HCT116 (cell line): ENCODE data around the gene LEFTY2. TPM values are rescaled to one million over a fixed set of nuclear protein-coding genes. Genes with fewer than 3 reads are reported as not detected.

ENCODE experiments used
- ATAC-seq: fragments of 200-7000 bp; cut with Tn5 transposase; 2 replicates; pipeline ENCODE4 v1.9.1; 2020; ENCODE audit warnings: mild to moderate bottlenecking, moderate library complexity
- BruUV-seq: library from RNA; stranded (reverse); fragments of 400-500 nt; replicated peaks from 2 replicates; lab custom pipeline; 2021; lab: Mats Ljungman, UMichigan
- CTCF ChIA-PET: fragments of 300-600 bp; sonication (Branson Sonifier 250); formaldehyde crosslinking; loops from one replicate; lab custom pipeline; 2021; ENCODE audit warnings: antibody characterized with exemption; lab: Charles Lee
- POLR2A ChIA-PET: fragments of 300-600, 350-600 bp; sonication (Branson Sonifier 250); formaldehyde crosslinking; loops from one replicate; lab custom pipeline; 2021; ENCODE audit warnings: antibody characterized with exemption; lab: Charles Lee
- RAD21 ChIA-PET, 2 experiments: fragments of 300-600 bp; sonication (Branson Sonifier 250); formaldehyde crosslinking; loops; one replicate each; lab custom pipeline; 2023; ENCODE audit warnings: low total read pairs in 2 of 2; ENCODE audit not compliant: uncharacterized antibody in 2 of 2, unreplicated experiment in 2 of 2, low non-redundant PET in 1 of 2; lab: Charles Lee
- DNase-seq: peaks from one replicate; pipeline ENCODE4 v3.0.0-alpha.2; 2010; ENCODE audit warnings: low read depth, low spot score
- H2AFZ ChIP-seq: fragments of 200-600 bp; shearing (Covaris generic), sonication (generic); 2 replicates; pipeline ENCODE4 v1.6.1; 2017; ENCODE audit warnings: low read depth, mixed run types, mixed read lengths, antibody characterized with exemption, low read length; ENCODE audit not compliant: poor library complexity, severe bottlenecking
- H3K27ac ChIP-seq: 2 replicates; pipeline ENCODE4 v1.5.1; 2012; ENCODE audit warnings: low read depth, low read length
- H3K27me3 ChIP-seq: fragments of 200-600 bp; sonication (generic); 2 replicates; pipeline ENCODE4 v1.6.1; 2016; ENCODE audit warnings: mixed run types, low read length, mixed read lengths; ENCODE audit not compliant: insufficient read depth
- H3K36me3 ChIP-seq, 2 experiments: fragments of 200-500 bp in 1 of 2; fragments of 200-600 bp in 1 of 2; sonication (Bioruptor generic) in 1 of 2; sonication (generic) in 1 of 2; 2 replicates each; pipeline versions ENCODE4 v1.5.1 to v1.6.1; 2014 to 2016; ENCODE audit warnings: low read length in 2 of 2, inconsistent platforms in 1 of 2, mixed read lengths in 1 of 2, mixed run types in 1 of 2; ENCODE audit not compliant: insufficient read depth in 2 of 2, control insufficient read depth in 1 of 2
- H3K4me1 ChIP-seq, 2 experiments: fragments of 200-600 bp in 1 of 2; sonication (generic) in 1 of 2; 2 replicates each; pipeline versions ENCODE4 v1.5.1 to v1.6.1; 2012 to 2017; ENCODE audit warnings: low read length in 2 of 2, inconsistent platforms in 1 of 2, mild to moderate bottlenecking in 1 of 2, mixed read lengths in 1 of 2, mixed run types in 1 of 2, moderate library complexity in 1 of 2; ENCODE audit not compliant: insufficient read depth in 2 of 2, control insufficient read depth in 1 of 2
- H3K4me2 ChIP-seq: fragments of 200-600 bp; sonication (generic); 2 replicates; pipeline ENCODE4 v1.6.1; 2017; ENCODE audit warnings: mixed run types, low read length, mixed read lengths
- H3K4me3 ChIP-seq, 2 experiments: fragments of 200-600 bp in 1 of 2; sonication (generic) in 1 of 2; replicated peaks in 1 of 2; 2 replicates each; pipeline ENCODE4 v1.5.1; 2011 to 2016; ENCODE audit warnings: low read length in 2 of 2, control low read depth in 1 of 2, low read depth in 1 of 2, mild to moderate bottlenecking in 1 of 2, mixed read lengths in 1 of 2, mixed run types in 1 of 2
- H3K79me2 ChIP-seq: fragments of 200-600 bp; sonication (generic); 2 replicates; pipeline ENCODE4 v1.6.1; 2017; ENCODE audit warnings: mild to moderate bottlenecking, mixed run types, low read length, moderate library complexity, mixed read lengths; ENCODE audit not compliant: insufficient read depth
- H3K9ac ChIP-seq: fragments of 200-600 bp; sonication (generic); 2 replicates; pipeline ENCODE4 v1.6.1; 2016; ENCODE audit warnings: low read length, mixed read lengths
- H3K9me2 ChIP-seq: fragments of 200-600 bp; sonication (generic), shearing (Covaris generic); 2 replicates; pipeline ENCODE4 v1.6.1; 2017; ENCODE audit warnings: mixed run types, mild to moderate bottlenecking, moderate library complexity; ENCODE audit not compliant: insufficient read depth
- H3K9me3 ChIP-seq, 2 experiments: fragments of 200-500 bp in 1 of 2; fragments of 200-600 bp in 1 of 2; sonication (Bioruptor generic) in 1 of 2; sonication (generic) in 1 of 2; 2 replicates each; pipeline ENCODE4 v1.6.1; 2014 to 2017; ENCODE audit warnings: low read length in 2 of 2, mixed read lengths in 2 of 2, inconsistent platforms in 1 of 2, low read depth in 1 of 2, mild to moderate bottlenecking in 1 of 2, mixed run types in 1 of 2, moderate library complexity in 1 of 2; ENCODE audit not compliant: control insufficient read depth in 1 of 2, insufficient read depth in 1 of 2
- H4K20me1 ChIP-seq: fragments of 200-600 bp; sonication (generic), shearing (Covaris generic); 2 replicates; pipeline ENCODE4 v1.6.1; 2017; ENCODE audit warnings: mixed run types, mild to moderate bottlenecking, moderate library complexity; ENCODE audit not compliant: insufficient read depth
- ATF3 ChIP-seq: IDR thresholded peaks from 2 replicates; pipeline ENCODE4 v1.6.1; 2012
- EGR1 ChIP-seq: IDR thresholded peaks from 2 replicates; pipeline ENCODE4 v1.6.1; 2012; ENCODE audit warnings: low read depth
- POLR2A ChIP-seq: IDR thresholded peaks from 2 replicates; pipeline ENCODE4 v1.7.0; 2011; ENCODE audit warnings: borderline replicate concordance; ENCODE audit not compliant: insufficient read depth, insufficient read length; ENCODE audit errors: extremely low read depth
- POLR2AphosphoS5 ChIP-seq: IDR thresholded peaks from 2 replicates; pipeline ENCODE4 v1.6.1; 2011; ENCODE audit warnings: mild to moderate bottlenecking, low read depth, low read length, moderate library complexity
- REST ChIP-seq: IDR thresholded peaks from 2 replicates; pipeline ENCODE4 v1.6.1; 2012; ENCODE audit warnings: low read depth
- SIN3A ChIP-seq: IDR thresholded peaks from 2 replicates; pipeline ENCODE4 v1.6.1; 2012; ENCODE audit warnings: low read depth
- ZBTB33 ChIP-seq: IDR thresholded peaks from 2 replicates; pipeline ENCODE4 v1.6.1; 2011; ENCODE audit warnings: mild to moderate bottlenecking, low read length, moderate library complexity; ENCODE audit not compliant: insufficient replicate concordance; ENCODE audit errors: extremely low read depth
- ZFX ChIP-seq: fragments of 450-650 bp; IDR thresholded peaks from 2 replicates; pipeline ENCODE4 v1.6.1; 2017
- intact Hi-C: fragments of 100-400 bp; cut with micrococcal nuclease; formaldehyde crosslinking; loops from 2 replicates; pipeline ENCODE4 v1.10.0; 2022
- total RNA-seq: library from RNA; stranded (reverse); gene quantifications from one replicate; pipeline ENCODE4 v1.2.1, GENCODE V29; 2021; ENCODE audit not compliant: unreplicated experiment

Gene LEFTY2
- total RNA-seq, 1 experiment from 2014 or later = not detected

DNA sequence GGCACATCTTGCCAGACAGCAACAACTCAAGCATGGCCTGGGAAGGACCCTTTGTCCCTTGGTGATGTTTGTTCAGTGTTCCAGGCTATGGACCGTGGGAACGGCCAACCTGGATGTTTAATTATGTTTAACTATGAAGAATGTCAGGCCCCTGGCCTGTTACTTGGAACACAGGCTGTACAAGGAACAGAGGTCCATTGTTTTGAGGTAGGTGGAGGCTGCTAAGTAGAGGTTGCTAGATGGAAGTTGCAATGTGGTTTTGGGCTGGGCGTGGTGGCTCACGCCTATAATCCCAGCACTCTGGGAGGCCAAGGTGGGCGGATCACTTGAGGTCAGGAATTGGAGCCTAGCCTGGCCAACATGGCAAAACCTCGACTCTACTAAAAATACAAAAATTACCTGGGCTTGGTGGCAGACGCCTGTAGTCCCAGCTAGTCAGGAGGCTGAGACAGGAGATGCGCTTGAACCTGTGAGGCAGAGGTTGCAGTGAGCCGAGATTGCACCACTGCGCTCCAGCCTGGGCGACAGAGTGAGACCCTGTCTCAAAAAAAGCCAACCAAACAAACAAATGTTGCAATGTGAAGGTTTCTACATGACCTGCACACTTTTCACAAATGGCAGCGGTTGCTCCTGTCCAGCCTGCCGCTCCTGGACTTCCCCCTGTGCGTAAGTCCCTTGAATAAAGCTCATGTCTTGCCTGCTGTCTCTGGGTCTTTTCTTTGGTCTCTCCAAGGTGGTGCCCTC lies 49.6 kb downstream of the LEFTY2 start:
- no peaks in the 10 kb centered on the region for H3K27me3 ChIP-seq
- H3K4me3 ChIP-seq = no peak overlapping the region
- no peaks in the 10 kb centered on the region for H3K9me2 ChIP-seq
- no peaks in the 10 kb centered on the region for H4K20me1 ChIP-seq
- H3K36me3 ChIP-seq = no peaks in the 10 kb centered on the region
- H3K4me1 ChIP-seq = peaks cover 0 to 15% of the 10 kb centered on the region in 2 experiments; a peak in 2 of 4 replicates
- CTCF ChIA-PET = interaction anchor here (0.8 to 1.1 kb wide), 2 partner anchors 114 to 410 kb away, joined by 3 read pairs; partner anchors contain the start of gene SRP9
- H3K9me3 ChIP-seq = no peaks in the 10 kb centered on the region
- no peak overlapping the region for H3K27ac ChIP-seq
- RAD21 ChIA-PET = no interaction called here
- no peaks in the 10 kb centered on the region for H3K79me2 ChIP-seq
- H3K4me2 ChIP-seq = peak overlapping the region; percentile 14; the same call in 1 of the 2 replicates
- peak; percentile 62 for ATAC-seq
- H3K9ac ChIP-seq = no peak overlapping the region
- H2AFZ ChIP-seq = no peak overlapping the region
- no peak for DNase-seq
- TF ChIP-seq ATF3 = no peak
- TF ChIP-seq SIN3A = no peak
- no peak for TF ChIP-seq POLR2AphosphoS5
- no peak for TF ChIP-seq EGR1
- no peak for TF ChIP-seq REST
- TF ChIP-seq ZBTB33 = no peak
- no peak for TF ChIP-seq ZFX
- no peak for TF ChIP-seq POLR2A
- POLR2A ChIA-PET = no interaction called here
- BruUV-seq = no TSS peak
- intact Hi-C loops = no loop called here
